Left lung (tissue), 10 donors: ENCODE results near the gene SLX4. TPM values are rescaled to one million over a fixed set of nuclear protein-coding genes. Genes with fewer than 3 reads are reported as not detected.

Experiments
- ATAC-seq: fragments of 200-7000 bp; cut with Tn5 transposase; one replicate; pipeline ENCODE4 v1.9.1; 2020; ENCODE audit warnings: moderate library complexity
- DNase-seq, 4 donors: peaks; one replicate each; pipeline ENCODE4 v3.0.0-alpha.2; 2013 to 2020
- H3K27ac ChIP-seq, 2 donors: fragments of 200-600 bp; sonication (generic) in 1 of 2; one replicate each; pipeline versions ENCODE4 v1.5.0 to v1.8.0; 2020 to 2021
- H3K27me3 ChIP-seq, 2 donors: fragments of 200-600 bp; sonication (generic) in 1 of 2; one replicate each; pipeline versions ENCODE4 v1.5.0 to v1.8.0; 2020 to 2021
- H3K36me3 ChIP-seq, 2 donors: fragments of 200-600 bp; sonication (generic) in 1 of 2; one replicate each; pipeline versions ENCODE4 v1.5.0 to v1.8.0; 2020 to 2021
- H3K4me1 ChIP-seq, 2 donors: fragments of 200-600 bp; one replicate each; pipeline ENCODE4 v1.8.0; 2021
- H3K4me3 ChIP-seq, 2 donors: fragments of 200-600 bp; sonication (generic) in 1 of 2; one replicate each; pipeline versions ENCODE4 v1.5.0 to v1.8.0; 2020 to 2021; ENCODE audit warnings: mild to moderate bottlenecking in 1 of 2
- H3K9me3 ChIP-seq, 2 donors: fragments of 200-600 bp; sonication (generic) in 1 of 2; one replicate each; pipeline versions ENCODE4 v1.5.0 to v1.8.0; 2020 to 2021
- CTCF ChIP-seq, 2 donors: fragments of 200-600 bp; sonication (generic) in 1 of 2; IDR thresholded peaks; one replicate each; pipeline versions ENCODE4 v1.5.0 to v1.8.0; 2021; ENCODE audit warnings: antibody characterized with exemption in 2 of 2
- intact Hi-C, 2 donors: fragments of 100-400 bp; cut with DNase I; formaldehyde crosslinking; loops; one replicate each; pipeline versions ENCODE4 v1.11.2 to v1.14.2; 2022
- polyA plus RNA-seq, 6 donors: library from polyadenylated mRNA; unstranded; fragments of 120-200 nt; gene quantifications; one replicate each; pipeline ENCODE4 v1.2.1, GENCODE V29; 2013; ENCODE audit not compliant: insufficient read length in 6 of 6
- total RNA-seq, 2 donors: library from RNA; stranded (reverse); fragmentation: NEBNext Ultra II Directional; extraction: Animal tissue kit (Norgen Biotek cat#: 25700); gene quantifications; one replicate each; pipeline ENCODE4 v1.2.1, GENCODE V29; 2021
- donor health status: DM: no; HTN: yes; CAD: no.
- donor health status: DM: no; HTN: no; CAD: no.

The SLX4 gene
- total and polyA plus RNA-seq, 8 donors = 6.7 to 8.1 (median 7.1) TPM

DNA sequence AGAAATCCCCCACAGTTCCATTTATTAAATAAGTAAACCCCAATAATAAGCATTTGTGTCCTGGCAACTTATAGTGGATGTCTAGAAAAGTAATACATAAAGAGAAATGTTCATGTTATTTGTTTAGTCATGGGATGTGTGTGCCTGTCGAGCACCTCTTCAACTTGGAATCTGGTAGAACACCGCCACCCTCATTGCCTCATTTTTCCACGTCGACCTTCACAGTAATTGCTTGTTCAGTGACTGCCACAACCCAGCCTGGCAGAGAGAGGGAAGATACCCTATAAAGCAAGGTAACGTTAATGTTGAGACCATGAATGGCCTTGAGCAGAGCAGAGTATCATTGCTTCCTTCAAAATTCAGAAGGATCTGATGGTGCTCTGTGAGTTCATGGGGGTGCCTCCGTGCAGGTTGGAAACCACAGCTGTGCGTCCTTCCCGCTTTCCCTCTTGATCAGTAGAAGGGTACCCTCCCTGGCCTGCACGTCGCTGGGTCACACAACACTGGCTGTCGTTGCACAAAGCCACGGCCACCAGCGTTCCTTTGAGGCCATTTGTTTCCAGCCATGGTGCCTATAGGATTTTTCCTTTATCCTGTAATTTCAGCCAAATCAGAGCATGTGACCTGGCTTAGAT lies 39.3 kb upstream of the SLX4 start:
- no peak for TF ChIP-seq CTCF (IDR thresholded peaks at IDR 0.05)
- Histone ChIP-seq H3K36me3 (peaks cover 0 to 38% of the 10 kb centered on the region in 2 donors), H3K27me3 (no peaks in the 10 kb centered on the region), H3K9me3 (no peaks in the 10 kb centered on the region), H3K27ac (no peak overlapping the region), H3K4me1 (no peaks in the 10 kb centered on the region), H3K4me3 (no peak overlapping the region)
- DNase-seq = peak in 3 of 4 donors; percentile 38 to 43 (median 39)
- peak; percentile 73 for ATAC-seq
- intact Hi-C loops = no loop called here

DNA sequence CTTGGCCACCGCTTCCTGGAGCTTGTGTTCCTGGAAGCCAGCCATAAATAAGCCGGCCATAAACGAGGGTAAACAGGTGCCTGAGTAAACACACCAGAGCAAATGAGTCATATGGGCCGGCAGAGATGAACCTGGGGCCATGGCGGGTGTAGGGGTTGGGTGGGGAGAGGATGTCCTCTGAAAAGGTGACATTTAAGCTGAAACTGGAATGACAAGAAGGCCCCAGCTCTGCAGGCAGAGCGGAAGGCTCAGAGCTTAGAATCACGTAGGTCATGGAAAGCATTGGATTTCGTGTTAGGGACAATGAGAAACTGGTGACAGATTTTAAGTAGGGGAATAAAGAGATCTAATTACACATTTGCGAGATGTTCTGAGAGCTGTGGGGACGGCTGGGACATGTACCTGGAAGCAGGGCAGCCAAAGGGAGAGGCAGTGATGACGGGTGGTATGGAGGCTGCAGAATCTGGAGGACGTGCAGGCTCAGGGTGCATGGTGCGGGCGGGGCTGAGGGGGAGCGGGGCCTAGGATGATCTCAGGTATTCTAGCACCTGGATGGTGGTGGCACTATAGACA lies 35.0 kb upstream of the SLX4 start:
- no peaks in the 10 kb centered on the region for H3K27me3 ChIP-seq
- intact Hi-C loops = no loop called here
- ATAC-seq (peak; percentile 22), DNase-seq (no peak)
- no peak for TF ChIP-seq CTCF (IDR thresholded peaks at IDR 0.05)
- H3K27ac ChIP-seq = no peak overlapping the region
- H3K9me3 ChIP-seq = no peaks in the 10 kb centered on the region
- peaks cover 0 to 41% of the 10 kb centered on the region in 2 donors for H3K36me3 ChIP-seq
- H3K4me1 ChIP-seq = no peaks in the 10 kb centered on the region
- H3K4me3 ChIP-seq = no peak overlapping the region

- intact Hi-C loops = no loop called here
- Histone ChIP-seq H3K4me1 (no peaks in the 10 kb centered on the region), H3K27ac (no peak overlapping the region), H3K4me3 (no peak overlapping the region), H3K9me3 (no peaks in the 10 kb centered on the region), H3K36me3 (peaks cover 0 to 45% of the 10 kb centered on the region in 2 donors), H3K27me3 (no peaks in the 10 kb centered on the region)
- DNase-seq (peak in 2 of 4 donors; percentile 53 to 69), ATAC-seq (peak; percentile 9)
- no peak for TF ChIP-seq CTCF (IDR thresholded peaks at IDR 0.05)
Observed at GRCh38 chr16:3645504-3646347, 34.3 kb upstream of the SLX4 start.

- H3K4me1 ChIP-seq = no peaks in the 10 kb centered on the region
- H3K27ac ChIP-seq = no peak overlapping the region
- TF ChIP-seq CTCF (IDR thresholded peaks at IDR 0.05) = no peak
- intact Hi-C loops = no loop called here
- H3K36me3 ChIP-seq = peaks cover 0 to 47% of the 10 kb centered on the region in 2 donors
- H3K27me3 ChIP-seq = no peaks in the 10 kb centered on the region
- no peak overlapping the region for H3K4me3 ChIP-seq
- ATAC-seq (no peak), DNase-seq (no peak)
- no peaks in the 10 kb centered on the region for H3K9me3 ChIP-seq
Observed at GRCh38 chr16:3645108-3645503, 33.7 kb upstream of the SLX4 start.
